Panc1 (cell line): Measurements from ENCODE around the gene TJP3. TPM values are rescaled to one million over a fixed set of nuclear protein-coding genes. Genes with fewer than 3 reads are reported as not detected.

Experiments used
- ATAC-seq: fragments of 200-7000 bp; cut with Tn5 transposase; 2 replicates; pipeline ENCODE4 v1.9.1; 2020; ENCODE audit warnings: mild to moderate bottlenecking, moderate library complexity
- BruUV-seq: library from RNA; stranded (reverse); fragments of 400-500 nt; replicated peaks from 2 replicates; lab custom pipeline; 2021; lab: Mats Ljungman, UMichigan
- CTCF ChIA-PET: fragments of 300-600 bp; sonication (Branson Sonifier 250); formaldehyde crosslinking; loops from one replicate; lab custom pipeline; 2022; ENCODE audit warnings: antibody characterized with exemption; lab: Charles Lee
- POLR2A ChIA-PET: fragments of 300-600 bp; sonication (Branson Sonifier 250); formaldehyde crosslinking; loops from one replicate; lab custom pipeline; 2022; ENCODE audit warnings: antibody characterized with exemption; lab: Charles Lee
- DNase-seq: peaks from one replicate; pipeline ENCODE4 v3.0.0-alpha.2; 2010; ENCODE audit warnings: low read depth, low spot score
- H3K27ac ChIP-seq: 2 replicates; pipeline ENCODE4 v1.5.1; 2011; ENCODE audit warnings: mild to moderate bottlenecking, low read length, inconsistent platforms
- H3K27me3 ChIP-seq: fragments of 200-500 bp; sonication (Bioruptor generic); 2 replicates; pipeline ENCODE4 v1.6.0; 2014; ENCODE audit warnings: low read length, inconsistent platforms; ENCODE audit not compliant: control insufficient read depth, insufficient read depth
- H3K36me3 ChIP-seq: fragments of 200-500 bp; sonication (Bioruptor generic); 2 replicates; pipeline ENCODE4 v1.5.1; 2014; ENCODE audit warnings: inconsistent platforms, mild to moderate bottlenecking, low read length, moderate library complexity; ENCODE audit not compliant: control insufficient read depth, insufficient read depth
- H3K4me1 ChIP-seq: 2 replicates; pipeline ENCODE4 v1.5.1; 2011; ENCODE audit warnings: inconsistent platforms, mild to moderate bottlenecking, low read length, moderate library complexity; ENCODE audit not compliant: control insufficient read depth, insufficient read depth
- H3K4me3 ChIP-seq, 2 experiments: 2 replicates each; pipeline ENCODE4 v1.5.1; 2011 to 2012; ENCODE audit warnings: low read depth in 2 of 2, low read length in 2 of 2, mild to moderate bottlenecking in 2 of 2, inconsistent platforms in 1 of 2, moderate library complexity in 1 of 2
- H3K9me3 ChIP-seq: fragments of 200-500 bp; sonication (Bioruptor generic); 2 replicates; pipeline ENCODE4 v1.5.1; 2014; ENCODE audit warnings: low read depth, mild to moderate bottlenecking, inconsistent platforms, low read length, moderate library complexity; ENCODE audit not compliant: control insufficient read depth, insufficient read depth
- CTCF ChIP-seq: fragments of 450-650 bp; IDR thresholded peaks from 2 replicates; pipeline ENCODE4 v1.5.1; 2017; ENCODE audit warnings: mild to moderate bottlenecking
- POLR2AphosphoS5 ChIP-seq: IDR thresholded peaks from 2 replicates; pipeline ENCODE4 v1.6.1; 2012; ENCODE audit warnings: mild to moderate bottlenecking, low read depth, low read length, moderate library complexity
- REST ChIP-seq, 2 experiments: IDR thresholded peaks; 2 replicates each; pipeline ENCODE4 v1.6.1; 2011 to 2012; ENCODE audit warnings: low read depth in 2 of 2, control low read depth in 1 of 2, low read length in 1 of 2, mild to moderate bottlenecking in 1 of 2, moderate library complexity in 1 of 2; ENCODE audit not compliant: insufficient read depth in 1 of 2
- SIN3A ChIP-seq: IDR thresholded peaks from 2 replicates; pipeline ENCODE4 v1.6.1; 2012; ENCODE audit warnings: low read depth, mild to moderate bottlenecking, low read length, moderate library complexity, borderline replicate concordance; ENCODE audit not compliant: insufficient read depth
- TCF7L2 ChIP-seq: IDR thresholded peaks from 2 replicates; pipeline ENCODE4 v1.6.1; 2011; ENCODE audit warnings: mild to moderate bottlenecking, low read depth, low read length, inconsistent platforms
- in situ Hi-C: cut with HindIII; loops from 2 replicates; pipeline ENCODE4 v1.10.0; 2016; ENCODE audit warnings: low sequenced_read_pairs, low pct_unique_long_range_greater_than_20kb
- intact Hi-C: fragments of 100-400 bp; cut with micrococcal nuclease; formaldehyde crosslinking; loops from one replicate; pipeline ENCODE4 v1.10.0; 2022; ENCODE audit not compliant: unreplicated experiment
- total RNA-seq: library from RNA; stranded (reverse); gene quantifications from one replicate; pipeline ENCODE4 v1.2.1, GENCODE V29; 2021; ENCODE audit not compliant: unreplicated experiment

TJP3 gene
- total RNA-seq, 1 experiment from 2014 or later = 2.7 TPM

GRCh38 chr19:3759482-3760254 lies 51.5 kb downstream of the TJP3 start:
- ChIA-PET CTCF (no interaction called here), POLR2A (no interaction called here)
- Histone ChIP-seq H3K27me3 (no peaks in the 10 kb centered on the region), H3K9me3 (no peaks in the 10 kb centered on the region), H3K4me3 (no peak overlapping the region), H3K27ac (no peak overlapping the region), H3K4me1 (peaks cover 9% of the 10 kb centered on the region), H3K36me3 (peaks cover 4% of the 10 kb centered on the region; the same call in 1 of the 2 replicates)
- intact Hi-C loops (no loop called here), in situ Hi-C loops (no loop called here)
- DNase-seq (no peak), ATAC-seq (no peak)
- no TSS peak for BruUV-seq
- no peak for TF ChIP-seq REST (IDR thresholded peaks at IDR 0.05; ENCODE audit: insufficient read depth in 1 of 2, low read depth in 2 of 2, low read length in 1 of 2)
- no peak for TF ChIP-seq POLR2AphosphoS5
- no peak for TF ChIP-seq SIN3A
- TF ChIP-seq TCF7L2 = no peak
- no peak for TF ChIP-seq CTCF

GRCh38 chr19:3760871-3761361 lies 52.7 kb downstream of the TJP3 start:
- BruUV-seq = TSS peak; percentile 93
- H3K36me3 ChIP-seq = peaks cover 4% of the 10 kb centered on the region; the same call in 1 of the 2 replicates
- intact Hi-C loops (no loop called here), in situ Hi-C loops (no loop called here)
- no peak for ATAC-seq
- DNase-seq = no peak
- TF ChIP-seq CTCF (no peak), POLR2AphosphoS5 (no peak), TCF7L2 (no peak), REST (IDR thresholded peaks at IDR 0.05; ENCODE audit: insufficient read depth in 1 of 2, low read depth in 2 of 2, low read length in 1 of 2) (no peak), SIN3A (no peak)
- peak overlapping the region; percentile 93 for H3K27ac ChIP-seq
- H3K9me3 ChIP-seq = no peaks in the 10 kb centered on the region
- H3K4me1 ChIP-seq = peaks cover 9% of the 10 kb centered on the region
- no peaks in the 10 kb centered on the region for H3K27me3 ChIP-seq
- peak overlapping the region; percentile 97 to 98 for H3K4me3 ChIP-seq
- CTCF ChIA-PET = no interaction called here
- POLR2A ChIA-PET = no interaction called here
